ENCODE data around the gene GRAP2.

Gene GRAP2

GRCh38 chr22:39925909-39926679 lies 25.2 kb downstream of the GRAP2 start:
- DNase-seq (ENCODE audit: low spot score): no peak

GRCh38 chr22:39926753-39927152 lies 25.9 kb downstream of the GRAP2 start:
- DNase-seq (ENCODE audit: low spot score): no peak

- DNase-seq (ENCODE audit: low spot score): no peak
These were observed 26.7 kb downstream of the GRAP2 start for GRCh38 chr22:39927544-39927943.

- DNase-seq (ENCODE audit: low spot score): no peak
These were observed 27.9 kb downstream of the GRAP2 start for GRCh38 chr22:39928536-39929520.

- DNase-seq (ENCODE audit: low spot score): no peak
These were observed 30.4 kb downstream of the GRAP2 start for GRCh38 chr22:39931251-39931650.

GRCh38 chr22:39932166-39932565 lies 31.3 kb downstream of the GRAP2 start:
- no peak for DNase-seq (ENCODE audit: low spot score)

GRCh38 chr22:39932918-39933649 lies 32.2 kb downstream of the GRAP2 start:
- no peak for DNase-seq (ENCODE audit: low spot score)

GRCh38 chr22:39933741-39934140 lies 32.9 kb downstream of the GRAP2 start:
- DNase-seq (ENCODE audit: low spot score): no peak

- no peak for DNase-seq (ENCODE audit: low spot score)
These were observed 34.2 kb downstream of the GRAP2 start for GRCh38 chr22:39935116-39935515.

GRCh38 chr22:39935612-39936011 lies 34.7 kb downstream of the GRAP2 start:
- no peak for DNase-seq (ENCODE audit: low spot score)

GRCh38 chr22:39936523-39937145 lies 35.8 kb downstream of the GRAP2 start:
- no peak for DNase-seq (ENCODE audit: low spot score)

- no peak for DNase-seq (ENCODE audit: low spot score)
These were observed 37.0 kb downstream of the GRAP2 start for GRCh38 chr22:39937906-39938305.

- DNase-seq (ENCODE audit: low spot score): no peak
These were observed 37.7 kb downstream of the GRAP2 start for GRCh38 chr22:39938509-39939111.

GRCh38 chr22:39939830-39940229 lies 38.9 kb downstream of the GRAP2 start:
- no peak for DNase-seq (ENCODE audit: low spot score)

- DNase-seq (ENCODE audit: low spot score): no peak
These were observed 39.9 kb downstream of the GRAP2 start for GRCh38 chr22:39940757-39941305.

GRCh38 chr22:39941601-39942000 lies 40.7 kb downstream of the GRAP2 start:
- no peak for DNase-seq (ENCODE audit: low spot score)

- no peak for DNase-seq (ENCODE audit: low spot score)
These were observed 41.8 kb downstream of the GRAP2 start for GRCh38 chr22:39942439-39943230.

GRCh38 chr22:39943337-39943736 lies 42.5 kb downstream of the GRAP2 start:
- no peak for DNase-seq (ENCODE audit: low spot score)

GRCh38 chr22:39943953-39944872 lies 43.3 kb downstream of the GRAP2 start:
- DNase-seq (ENCODE audit: low spot score): no peak

Data from kidney capillary endothelial cell (primary cell).